MM.1S (cell line): ENCODE measurements around the gene PPARD.

Source experiments
- CTCF ChIP-seq: fragments of 300-600 bp; sonication (generic); IDR thresholded peaks from 2 replicates; pipeline ENCODE4 v1.5.1; 2016; ENCODE audit warnings: antibody characterized with exemption, low read length, mixed read lengths
- EZH2 ChIP-seq: fragments of 300-600 bp; sonication (generic); optimal IDR thresholded peaks from 2 replicates; pipeline ENCODE3; 2017; ENCODE audit warnings: low read depth, mild to moderate bottlenecking, antibody characterized with exemption, low read length, mixed read lengths
- EZH2phosphoT487 ChIP-seq: fragments of 300-600 bp; sonication (generic); IDR thresholded peaks from 2 replicates; pipeline ENCODE4 v1.6.1; 2018; ENCODE audit warnings: antibody characterized with exemption, low read length

- no peak for TF ChIP-seq CTCF
- no peak for TF ChIP-seq EZH2phosphoT487
- TF ChIP-seq EZH2 = no peak
Observed at GRCh38 chr6:35320031-35320410, 22.3 kb upstream of the PPARD start.
